Tibial artery (tissue), 4 donors: ENCODE measurements around the gene PPP1R14C.
"Not testable (repeated sequence)": the region's sequence is repeated elsewhere in the genome, so short reads cannot be mapped to it uniquely, and the experiment has no call there.

Experiments
- DNase-seq, 2 donors: peaks; one replicate each; pipeline ENCODE4 v3.0.0-alpha.2; 2019
- H3K27ac ChIP-seq, 2 donors: fragments of 200-600 bp; sonication (generic) in 1 of 2; 1 replicate in 1 of 2; 2 replicates in 1 of 2; pipeline ENCODE4 v1.5.1; 2018 to 2019; ENCODE audit warnings: mild to moderate bottlenecking in 1 of 2
- H3K27me3 ChIP-seq, 2 donors: fragments of 200-600 bp; sonication (generic) in 1 of 2; one replicate each; pipeline versions ENCODE4 v1.5.1 to v1.6.0; 2016 to 2019
- H3K36me3 ChIP-seq, 3 donors: fragments of 200-600 bp; sonication (generic) in 2 of 3; one replicate each; pipeline ENCODE4 v1.5.1; 2016 to 2019; ENCODE audit warnings: mild to moderate bottlenecking in 2 of 3
- H3K4me1 ChIP-seq, 4 donors: fragments of 200-600 bp; sonication (generic) in 2 of 4; 1 replicate in 3 of 4; 2 replicates in 1 of 4; pipeline ENCODE4 v1.5.1; 2016 to 2019
- H3K4me3 ChIP-seq, 2 donors: fragments of 200-600 bp; sonication (generic) in 1 of 2; 1 replicate in 1 of 2; 2 replicates in 1 of 2; pipeline ENCODE4 v1.5.1; 2018 to 2019; ENCODE audit warnings: mild to moderate bottlenecking in 2 of 2
- H3K9me3 ChIP-seq, 3 donors: fragments of 200-600 bp; sonication (generic) in 1 of 3; one replicate each; pipeline ENCODE4 v1.5.1; 2016 to 2019
- intact Hi-C: fragments of 100-400 bp; cut with DNase I; formaldehyde crosslinking; loops from one replicate; pipeline ENCODE4 v1.15.0; 2023; ENCODE audit warnings: low total_unique reads
- TF ChIP-seq, protein P1 (sequence below), 2 experiments: fragments of 200-600 bp in 1 of 2; fragments of 450-650 bp in 1 of 2; IDR thresholded peaks; one replicate each; pipeline ENCODE4 v1.5.1; 2017 to 2019; ENCODE audit warnings: antibody characterized with exemption in 2 of 2, mild to moderate bottlenecking in 1 of 2, moderate library complexity in 1 of 2

PPP1R14C gene

DNA sequence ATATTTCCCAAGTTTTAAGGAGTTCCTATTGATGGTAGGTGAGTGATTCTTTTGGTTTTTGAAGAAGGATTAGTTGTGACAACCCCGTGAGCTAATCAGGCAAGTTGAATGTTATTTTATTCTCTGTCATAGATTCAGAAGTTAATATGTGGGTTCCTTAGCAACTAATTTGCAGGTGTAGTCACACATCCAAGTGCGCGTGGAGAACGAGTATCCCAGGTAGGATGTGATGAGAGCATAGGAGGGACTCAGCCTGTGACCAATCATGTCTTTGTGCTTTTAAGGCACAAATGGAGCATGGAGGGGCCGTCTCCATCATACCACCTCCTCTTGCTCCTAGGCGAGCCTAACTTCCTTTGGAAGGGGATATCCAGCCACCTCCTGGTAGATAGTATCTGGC, 41.1 kb downstream of the PPP1R14C start:
- TF ChIP-seq, protein P1, sequence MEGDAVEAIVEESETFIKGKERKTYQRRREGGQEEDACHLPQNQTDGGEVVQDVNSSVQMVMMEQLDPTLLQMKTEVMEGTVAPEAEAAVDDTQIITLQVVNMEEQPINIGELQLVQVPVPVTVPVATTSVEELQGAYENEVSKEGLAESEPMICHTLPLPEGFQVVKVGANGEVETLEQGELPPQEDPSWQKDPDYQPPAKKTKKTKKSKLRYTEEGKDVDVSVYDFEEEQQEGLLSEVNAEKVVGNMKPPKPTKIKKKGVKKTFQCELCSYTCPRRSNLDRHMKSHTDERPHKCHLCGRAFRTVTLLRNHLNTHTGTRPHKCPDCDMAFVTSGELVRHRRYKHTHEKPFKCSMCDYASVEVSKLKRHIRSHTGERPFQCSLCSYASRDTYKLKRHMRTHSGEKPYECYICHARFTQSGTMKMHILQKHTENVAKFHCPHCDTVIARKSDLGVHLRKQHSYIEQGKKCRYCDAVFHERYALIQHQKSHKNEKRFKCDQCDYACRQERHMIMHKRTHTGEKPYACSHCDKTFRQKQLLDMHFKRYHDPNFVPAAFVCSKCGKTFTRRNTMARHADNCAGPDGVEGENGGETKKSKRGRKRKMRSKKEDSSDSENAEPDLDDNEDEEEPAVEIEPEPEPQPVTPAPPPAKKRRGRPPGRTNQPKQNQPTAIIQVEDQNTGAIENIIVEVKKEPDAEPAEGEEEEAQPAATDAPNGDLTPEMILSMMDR (IDR thresholded peaks at IDR 0.05), result no peak
- H3K36me3 ChIP-seq, result no peaks in the 10 kb centered on the region
- DNase-seq, result no peak
- no peaks in the 10 kb centered on the region for H3K9me3 ChIP-seq
- H3K4me1 ChIP-seq, result no peaks in the 10 kb centered on the region
- H3K27me3 ChIP-seq, result no peaks in the 10 kb centered on the region
- H3K27ac ChIP-seq, result no peak overlapping the region
- intact Hi-C loops, result no loop called here
- H3K4me3 ChIP-seq, result no peak overlapping the region

- Histone ChIP-seq H3K36me3 (no peaks in the 10 kb centered on the region), H3K27ac (no peak overlapping the region), H3K27me3 (no peaks in the 10 kb centered on the region), H3K4me3 (no peak overlapping the region), H3K9me3 (no peaks in the 10 kb centered on the region), H3K4me1 (no peaks in the 10 kb centered on the region)
- intact Hi-C loops, result no loop called here
- DNase-seq, result no peak
- TF ChIP-seq, protein P1 (IDR thresholded peaks at IDR 0.05), result no peak
Observed at GRCh38 chr6:150184850-150185731, 42.2 kb downstream of the PPP1R14C start.

DNA sequence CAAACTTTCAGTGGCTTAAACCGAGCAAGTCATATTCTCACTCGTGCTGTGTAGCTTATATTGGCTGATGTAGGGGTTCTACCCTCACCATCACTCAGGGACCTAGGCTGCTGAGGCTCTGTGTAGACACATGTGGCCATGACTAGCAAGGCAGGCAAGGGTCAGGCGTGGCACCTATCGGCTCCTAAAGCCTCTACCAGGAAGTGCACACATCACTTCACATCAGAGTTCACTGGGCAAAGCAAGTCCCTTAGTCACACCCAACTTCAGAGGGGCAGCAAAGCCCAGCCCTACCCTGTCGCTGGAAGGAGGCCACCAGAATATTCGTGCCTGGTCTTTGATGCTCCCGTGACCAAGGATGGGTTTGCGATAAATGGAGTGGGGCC, 42.9 kb downstream of the PPP1R14C start:
- Histone ChIP-seq H3K36me3 (no peaks in the 10 kb centered on the region), H3K27me3 (no peaks in the 10 kb centered on the region), H3K9me3 (no peaks in the 10 kb centered on the region), H3K27ac (no peak overlapping the region), H3K4me1 (no peaks in the 10 kb centered on the region), H3K4me3 (no peak overlapping the region)
- intact Hi-C loops, result no loop called here
- TF ChIP-seq, protein P1 (IDR thresholded peaks at IDR 0.05), result no peak
- no peak for DNase-seq

DNA sequence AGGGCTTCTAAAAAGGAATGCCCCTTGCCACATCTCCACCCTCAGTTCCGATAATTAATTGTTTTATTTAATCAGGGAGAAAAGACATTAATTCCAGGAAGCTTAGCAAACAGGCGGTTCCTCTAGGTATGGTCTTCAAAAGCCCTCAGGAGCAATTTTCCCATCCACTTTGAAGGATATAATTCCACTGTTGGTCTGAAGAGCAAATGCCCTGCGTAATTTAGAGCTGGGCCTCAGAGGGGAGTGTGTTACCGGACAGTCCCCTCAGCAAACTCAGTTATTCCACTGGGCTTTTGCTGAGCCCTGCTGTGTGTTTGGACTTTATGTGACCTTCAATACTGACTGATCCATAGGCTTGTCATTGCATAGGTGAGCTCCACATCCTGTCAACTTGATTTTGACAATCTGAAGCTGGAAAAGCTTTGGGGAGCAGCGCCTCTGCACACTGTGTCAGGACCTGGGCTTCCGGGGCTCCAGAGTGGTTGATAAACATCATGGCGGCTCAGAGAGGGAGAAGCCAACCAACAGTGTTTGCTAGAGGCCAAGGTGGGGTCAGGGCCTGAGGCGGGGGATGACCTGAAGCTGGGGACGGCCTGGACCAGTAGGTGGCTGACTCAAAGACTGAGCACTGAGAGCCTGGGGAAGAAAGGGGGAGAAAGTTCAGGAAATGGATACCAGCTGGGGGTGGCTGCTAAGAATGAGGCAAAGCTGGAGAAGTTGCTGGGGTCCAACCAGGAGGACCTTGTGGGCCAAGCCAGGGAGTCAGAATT, 43.5 kb downstream of the PPP1R14C start:
- H3K4me1 ChIP-seq, result no peaks in the 10 kb centered on the region
- no peaks in the 10 kb centered on the region for H3K27me3 ChIP-seq
- H3K9me3 ChIP-seq, result no peaks in the 10 kb centered on the region
- H3K36me3 ChIP-seq, result no peaks in the 10 kb centered on the region
- intact Hi-C loops, result no loop called here
- no peak overlapping the region for H3K4me3 ChIP-seq
- TF ChIP-seq, protein P1 (IDR thresholded peaks at IDR 0.05), result no peak
- DNase-seq, result no peak
- no peak overlapping the region for H3K27ac ChIP-seq

- H3K4me1 ChIP-seq, H3K9me3 ChIP-seq, H3K36me3 ChIP-seq, H3K27ac ChIP-seq, intact Hi-C loops, H3K4me3 ChIP-seq, H3K27me3 ChIP-seq, DNase-seq: not testable (repeated sequence)
Observed at GRCh38 chr6:150187433-150187832, 44.6 kb downstream of the PPP1R14C start.

- H3K4me3 ChIP-seq, result no peak overlapping the region
- no peaks in the 10 kb centered on the region for H3K4me1 ChIP-seq
- peaks cover 0 to 6% of the 10 kb centered on the region in 2 donors for H3K27me3 ChIP-seq
- intact Hi-C loops, result no loop called here
- TF ChIP-seq, protein P1 (IDR thresholded peaks at IDR 0.05), result no peak
- no peaks in the 10 kb centered on the region for H3K9me3 ChIP-seq
- no peaks in the 10 kb centered on the region for H3K36me3 ChIP-seq
- no peak for DNase-seq
- H3K27ac ChIP-seq, result no peak overlapping the region
Observed at GRCh38 chr6:150189122-150189521, 46.3 kb downstream of the PPP1R14C start.
